ENCODE measurements around the gene HCFC2. TPM values are rescaled to one million over a fixed set of nuclear protein-coding genes. Genes with fewer than 3 reads are reported as not detected.
"Not testable (repeated sequence)": the region's sequence is repeated elsewhere in the genome, so short reads cannot be mapped to it uniquely, and the experiment has no call there.

Gene HCFC2
- polyA plus RNA-seq, 1 experiment: 10.4 TPM

- Histone ChIP-seq H3K36me3 (ENCODE audit: control insufficient read depth, insufficient read depth, low read length) (no peaks in the 10 kb centered on the region), H3K27me3 (ENCODE audit: control insufficient read depth, insufficient read depth, low read length) (no peaks in the 10 kb centered on the region), H3K4me3 (ENCODE audit: low read depth, low read length) (no peak overlapping the region)
- DNase-seq (ENCODE audit: low read depth): no peak
- TF ChIP-seq CTCF (IDR thresholded peaks at IDR 0.05; ENCODE audit: insufficient read depth, low read depth, low read length): no peak
- CTCF ChIA-PET: no interaction called here
- POLR2A ChIA-PET: no interaction called here
Measured at GRCh38 chr12:104025771-104026170, 38.6 kb upstream of the HCFC2 start.

DNA sequence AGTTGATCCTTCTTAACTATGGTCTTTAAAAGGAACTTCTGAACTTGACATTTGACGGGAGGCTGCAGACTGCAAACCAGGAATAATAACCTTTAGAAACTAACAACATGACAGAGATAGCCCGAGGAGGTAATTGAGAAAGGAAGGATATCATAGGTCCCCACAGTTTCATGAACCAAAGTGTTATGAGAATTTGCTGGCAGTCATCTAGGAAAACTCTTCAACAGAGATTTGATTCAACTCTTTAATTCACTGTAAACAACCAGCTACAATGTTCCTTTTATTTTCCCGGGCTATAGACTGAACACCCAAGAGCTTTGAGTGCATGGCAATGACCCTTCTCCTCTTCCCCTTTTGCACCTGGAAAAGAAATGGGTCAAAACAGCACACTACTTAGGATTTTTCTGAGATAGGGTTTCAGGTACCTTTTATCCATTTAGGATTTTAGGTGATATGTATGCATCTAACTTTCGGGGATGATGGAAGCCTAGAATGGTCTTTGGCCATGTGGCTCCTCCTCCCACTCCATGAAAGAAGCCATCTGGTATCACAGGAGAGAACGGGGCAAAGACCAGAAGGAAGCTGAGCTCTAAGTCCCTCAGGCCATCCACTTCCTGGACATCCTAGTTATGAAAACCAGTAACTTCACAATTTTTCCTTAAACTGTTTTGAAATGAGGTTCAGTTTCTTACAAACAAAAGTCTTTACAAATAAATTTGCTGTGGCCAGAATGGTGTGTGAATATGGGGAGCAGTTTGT lies 37.3 kb upstream of the HCFC2 start:
- Histone ChIP-seq H3K27me3 (ENCODE audit: control insufficient read depth, insufficient read depth, low read length) (no peaks in the 10 kb centered on the region), H3K36me3 (ENCODE audit: control insufficient read depth, insufficient read depth, low read length) (no peaks in the 10 kb centered on the region), H3K4me3 (ENCODE audit: low read depth, low read length) (no peak overlapping the region)
- CTCF ChIA-PET: interaction anchor here (1.1 to 1.5 kb wide), 2 partner anchors 11 to 12 kb away, joined by 3 read pairs; no protein-coding TSS in a partner anchor
- POLR2A ChIA-PET: no interaction called here
- no peak for DNase-seq (ENCODE audit: low read depth)
- TF ChIP-seq CTCF (IDR thresholded peaks at IDR 0.05; ENCODE audit: insufficient read depth, low read depth, low read length): no peak

DNA sequence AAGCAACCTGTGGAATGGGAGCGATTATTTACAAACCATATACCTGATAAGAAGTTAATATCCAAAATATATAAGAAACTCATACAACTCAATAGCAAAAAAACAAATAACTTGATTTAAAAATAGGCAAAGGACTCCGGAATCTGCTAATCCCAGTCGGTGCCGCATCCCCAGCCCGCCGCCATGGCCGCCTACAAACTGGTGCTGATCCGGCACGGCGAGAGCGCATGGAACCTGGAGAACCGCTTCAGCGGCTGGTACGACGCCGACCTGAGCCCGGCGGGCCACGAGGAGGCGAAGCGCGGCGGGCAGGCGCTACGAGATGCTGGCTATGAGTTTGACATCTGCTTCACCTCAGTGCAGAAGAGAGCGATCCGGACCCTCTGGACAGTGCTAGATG lies 33.7 kb upstream of the HCFC2 start:
- H3K4me3 ChIP-seq (ENCODE audit: low read depth, low read length); H3K27me3 ChIP-seq (ENCODE audit: control insufficient read depth, insufficient read depth, low read length); CTCF ChIA-PET; POLR2A ChIA-PET; H3K36me3 ChIP-seq (ENCODE audit: control insufficient read depth, insufficient read depth, low read length); DNase-seq (ENCODE audit: low read depth): not testable (repeated sequence)

DNA sequence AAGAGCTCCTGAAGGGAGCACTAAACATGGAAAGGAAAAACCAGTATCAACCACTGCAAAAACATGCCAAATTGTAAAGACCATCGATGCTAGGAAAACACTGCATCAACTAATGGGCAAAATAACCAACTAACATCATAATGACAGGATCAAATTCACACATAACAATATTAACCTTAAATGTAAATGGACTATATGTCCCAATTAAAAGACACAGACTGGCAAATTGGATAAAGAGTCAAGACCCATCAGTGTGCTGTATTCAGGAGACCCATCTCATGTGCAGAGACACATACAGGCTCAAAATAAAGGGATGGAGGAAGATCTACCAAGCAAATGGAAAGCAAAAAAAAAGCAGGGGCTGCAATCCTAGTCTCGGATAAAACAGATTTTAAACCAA lies 28.2 kb upstream of the HCFC2 start:
- H3K4me3 ChIP-seq (ENCODE audit: low read depth, low read length); H3K36me3 ChIP-seq (ENCODE audit: control insufficient read depth, insufficient read depth, low read length); POLR2A ChIA-PET; DNase-seq (ENCODE audit: low read depth); H3K27me3 ChIP-seq (ENCODE audit: control insufficient read depth, insufficient read depth, low read length); CTCF ChIA-PET: not testable (repeated sequence)

DNA sequence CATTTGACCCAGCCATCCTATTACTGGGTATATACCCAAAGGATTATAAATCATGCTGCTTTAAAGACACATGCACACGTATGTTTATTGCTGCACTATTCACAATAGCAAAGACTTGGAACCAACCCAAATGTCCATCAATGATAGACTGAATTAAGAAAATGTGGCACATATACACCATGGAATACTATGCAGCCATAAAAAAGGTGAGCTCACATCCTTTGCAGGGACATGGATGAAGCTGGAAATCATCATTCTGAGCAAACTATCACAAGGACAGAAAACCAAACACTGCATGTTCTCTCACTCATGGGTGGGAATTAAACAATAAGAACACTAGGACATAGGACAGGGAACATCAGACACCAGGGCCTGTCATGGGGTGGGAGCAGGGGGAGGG lies 24.6 kb upstream of the HCFC2 start:
- H3K36me3 ChIP-seq (ENCODE audit: control insufficient read depth, insufficient read depth, low read length); POLR2A ChIA-PET; DNase-seq (ENCODE audit: low read depth); CTCF ChIA-PET; H3K27me3 ChIP-seq (ENCODE audit: control insufficient read depth, insufficient read depth, low read length); H3K4me3 ChIP-seq (ENCODE audit: low read depth, low read length): not testable (repeated sequence)

GRCh38 chr12:104042580-104042979 lies 21.8 kb upstream of the HCFC2 start:
- ChIA-PET POLR2A (no interaction called here), CTCF (interaction anchor here (0.6 kb wide), 1 partner anchor 159 kb away, joined by 3 read pairs; no protein-coding TSS in a partner anchor)
- DNase-seq (ENCODE audit: low read depth): no peak
- H3K36me3 ChIP-seq (ENCODE audit: control insufficient read depth, insufficient read depth, low read length): no peaks in the 10 kb centered on the region
- no peaks in the 10 kb centered on the region for H3K27me3 ChIP-seq (ENCODE audit: control insufficient read depth, insufficient read depth, low read length)
- TF ChIP-seq CTCF (IDR thresholded peaks at IDR 0.05; ENCODE audit: insufficient read depth, low read depth, low read length): no peak
- H3K4me3 ChIP-seq (ENCODE audit: low read depth, low read length): no peak overlapping the region

DNA sequence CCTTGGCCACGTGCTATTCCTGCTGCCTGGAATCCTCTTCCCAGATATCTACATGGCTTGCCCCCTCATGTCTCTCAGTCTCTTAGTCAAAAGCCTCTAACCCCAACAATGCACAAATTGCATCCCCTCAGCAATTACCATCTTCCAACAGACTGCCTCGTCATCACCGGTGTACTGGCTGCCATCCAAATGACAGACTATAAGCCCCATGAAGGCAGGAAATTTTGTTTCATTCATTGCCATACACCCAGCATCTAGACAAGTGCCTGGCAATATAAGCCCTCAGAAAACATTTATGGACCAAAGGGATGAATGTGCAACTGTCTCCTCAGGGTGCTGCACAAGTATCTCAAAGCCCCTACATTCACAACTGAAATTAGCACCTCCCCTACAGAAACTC lies 20.2 kb upstream of the HCFC2 start:
- no peak for DNase-seq (ENCODE audit: low read depth)
- no peaks in the 10 kb centered on the region for H3K36me3 ChIP-seq (ENCODE audit: control insufficient read depth, insufficient read depth, low read length)
- CTCF ChIA-PET: interaction anchor here (1.0 kb wide), 1 partner anchor 20 kb away, joined by 4 read pairs; no protein-coding TSS in a partner anchor
- H3K27me3 ChIP-seq (ENCODE audit: control insufficient read depth, insufficient read depth, low read length): no peaks in the 10 kb centered on the region
- TF ChIP-seq CTCF (IDR thresholded peaks at IDR 0.05; ENCODE audit: insufficient read depth, low read depth, low read length): no peak
- no peak overlapping the region for H3K4me3 ChIP-seq (ENCODE audit: low read depth, low read length)
- POLR2A ChIA-PET: no interaction called here

All from BJ (cell line).